ENCODE data around the gene IP6K3. TPM values are rescaled to one million over a fixed set of nuclear protein-coding genes. Genes with fewer than 3 reads are reported as not detected.

The IP6K3 gene
- total and polyA plus RNA-seq, 2 donors, result 0.95 to 2.4 TPM

DNA sequence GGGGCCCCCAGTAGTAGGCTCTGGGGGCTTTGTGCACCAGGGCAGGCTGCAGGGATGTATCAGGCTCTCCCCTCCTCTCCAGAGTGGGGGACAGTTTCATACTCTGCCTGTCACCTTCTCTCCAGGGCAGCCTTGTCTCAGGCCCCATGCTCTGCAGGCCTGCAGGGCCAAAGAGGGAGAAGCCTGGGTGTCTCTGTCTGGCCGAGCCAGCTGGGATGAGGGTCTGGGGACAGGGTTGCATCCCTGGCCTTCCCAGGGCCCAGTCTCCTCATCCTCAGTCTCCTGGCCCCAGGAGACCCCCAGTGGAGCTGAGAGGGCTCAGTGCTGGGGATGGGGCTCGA, 14.8 kb upstream of the IP6K3 start:
- DNase-seq (ENCODE audit: extremely low spot score), result no peak
- no peak overlapping the region for H3K4me3 ChIP-seq (ENCODE audit: low read depth, low read length)
- no peaks in the 10 kb centered on the region for H3K36me3 ChIP-seq (ENCODE audit: insufficient read depth)
- H3K27ac ChIP-seq (ENCODE audit: low read depth), result no peak overlapping the region
- 83% methylated on average over 2 of the region's 2 CpGs for WGBS
- no peaks in the 10 kb centered on the region for H3K4me1 ChIP-seq (ENCODE audit: insufficient read depth)

GRCh38 chr6:33759887-33760629, 13.4 kb upstream of the IP6K3 start:
- Histone ChIP-seq H3K27ac (ENCODE audit: low read depth) (no peak overlapping the region), H3K4me3 (ENCODE audit: low read depth, low read length) (no peak overlapping the region), H3K4me1 (ENCODE audit: insufficient read depth) (no peaks in the 10 kb centered on the region), H3K36me3 (ENCODE audit: insufficient read depth) (no peaks in the 10 kb centered on the region)
- 87% methylated on average over 9 of the region's 9 CpGs for WGBS
- no peak for DNase-seq (ENCODE audit: extremely low spot score)

- no peaks in the 10 kb centered on the region for H3K36me3 ChIP-seq (ENCODE audit: insufficient read depth)
- no peak overlapping the region for H3K4me3 ChIP-seq (ENCODE audit: low read depth, low read length)
- DNase-seq (ENCODE audit: extremely low spot score), result no peak
- 42% methylated on average over 7 of the region's 7 CpGs for WGBS
- H3K27ac ChIP-seq (ENCODE audit: low read depth), result no peak overlapping the region
- no peaks in the 10 kb centered on the region for H3K4me1 ChIP-seq (ENCODE audit: insufficient read depth)
Measured at GRCh38 chr6:33758815-33759216, 12.1 kb upstream of the IP6K3 start.

DNA sequence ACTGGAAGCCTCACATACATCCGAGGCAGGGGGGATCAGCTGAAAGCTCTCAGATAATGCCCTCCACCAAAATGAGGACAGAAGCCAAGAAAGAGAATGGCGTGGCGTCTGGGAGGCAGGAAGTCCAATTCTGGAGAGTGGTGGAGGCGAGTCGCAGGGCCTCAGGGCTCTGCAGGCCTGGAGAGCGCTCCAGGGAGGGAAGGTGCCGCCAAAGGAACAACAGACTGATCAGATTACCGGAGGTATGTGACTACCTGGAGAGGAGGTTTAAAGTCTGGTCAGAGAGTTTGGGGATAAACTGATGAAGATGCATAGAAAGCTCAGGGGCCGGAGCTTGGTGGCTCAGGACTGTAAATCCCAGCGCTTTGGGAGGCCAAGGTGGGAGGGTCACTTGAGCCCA, 11.2 kb upstream of the IP6K3 start:
- Histone ChIP-seq H3K4me3 (ENCODE audit: low read depth, low read length) (no peak overlapping the region), H3K27ac (ENCODE audit: low read depth) (no peak overlapping the region), H3K4me1 (ENCODE audit: insufficient read depth) (no peaks in the 10 kb centered on the region), H3K36me3 (ENCODE audit: insufficient read depth) (no peaks in the 10 kb centered on the region)
- no peak for DNase-seq (ENCODE audit: extremely low spot score)
- WGBS, result 82% methylated on average over 10 of the region's 10 CpGs

GRCh38 chr6:33757113-33757512, 10.4 kb upstream of the IP6K3 start:
- no peak overlapping the region for H3K4me3 ChIP-seq (ENCODE audit: low read depth, low read length)
- 64% methylated on average over 3 of the region's 3 CpGs for WGBS
- no peak for DNase-seq (ENCODE audit: extremely low spot score)
- no peaks in the 10 kb centered on the region for H3K4me1 ChIP-seq (ENCODE audit: insufficient read depth)
- H3K36me3 ChIP-seq (ENCODE audit: insufficient read depth), result no peaks in the 10 kb centered on the region
- H3K27ac ChIP-seq (ENCODE audit: low read depth), result no peak overlapping the region

- Histone ChIP-seq H3K4me3 (ENCODE audit: low read depth, low read length) (no peak overlapping the region), H3K27ac (ENCODE audit: low read depth) (no peak overlapping the region), H3K4me1 (ENCODE audit: insufficient read depth) (no peaks in the 10 kb centered on the region), H3K36me3 (ENCODE audit: insufficient read depth) (no peaks in the 10 kb centered on the region)
- WGBS, result 84% methylated on average over 12 of the region's 12 CpGs
- no peak for DNase-seq (ENCODE audit: extremely low spot score)
Measured at GRCh38 chr6:33756211-33756954, 9.7 kb upstream of the IP6K3 start.

DNA sequence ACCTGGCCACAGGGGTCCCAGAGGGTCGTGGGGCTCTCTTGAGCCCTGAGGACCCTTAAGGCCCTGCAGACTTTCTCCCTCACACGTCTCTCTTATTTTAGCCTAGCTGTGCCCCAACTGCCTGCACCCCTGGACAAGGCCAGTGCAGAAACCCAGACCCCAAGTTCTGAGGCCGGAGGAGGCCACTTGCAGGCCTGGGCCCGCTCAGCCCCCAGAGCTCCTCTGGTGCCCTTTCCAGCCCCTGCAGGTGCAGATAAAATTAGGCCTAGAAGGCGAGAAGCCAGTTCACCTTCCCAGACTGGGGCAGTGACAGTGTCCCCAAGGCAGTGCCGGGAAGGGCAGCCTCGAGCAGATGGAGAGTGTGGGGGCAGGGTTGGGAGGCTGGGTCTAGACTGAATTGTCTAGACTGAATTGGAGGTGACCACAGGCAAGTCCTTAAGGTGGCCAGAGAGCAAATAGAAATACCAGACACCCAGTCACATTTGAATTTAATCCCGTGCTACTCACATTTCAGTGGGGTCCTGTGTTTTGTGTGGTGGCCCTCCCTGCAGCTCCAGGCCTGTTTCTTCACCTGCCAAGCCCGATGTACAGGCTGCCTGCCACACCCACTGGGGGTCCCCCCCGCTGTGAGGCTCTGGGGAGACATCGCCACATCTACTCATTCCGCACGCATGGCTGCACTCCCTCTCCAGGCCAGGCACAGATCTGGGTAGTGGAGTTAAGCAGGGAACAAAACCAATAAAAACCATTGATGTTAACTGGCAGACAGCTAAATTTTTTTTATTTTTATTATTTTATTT, 8.6 kb upstream of the IP6K3 start:
- H3K4me3 ChIP-seq (ENCODE audit: low read depth, low read length), result no peak overlapping the region
- no peaks in the 10 kb centered on the region for H3K4me1 ChIP-seq (ENCODE audit: insufficient read depth)
- WGBS, result 80% methylated on average over 13 of the region's 13 CpGs
- no peak overlapping the region for H3K27ac ChIP-seq (ENCODE audit: low read depth)
- DNase-seq (ENCODE audit: extremely low spot score), result no peak
- no peaks in the 10 kb centered on the region for H3K36me3 ChIP-seq (ENCODE audit: insufficient read depth)

DNA sequence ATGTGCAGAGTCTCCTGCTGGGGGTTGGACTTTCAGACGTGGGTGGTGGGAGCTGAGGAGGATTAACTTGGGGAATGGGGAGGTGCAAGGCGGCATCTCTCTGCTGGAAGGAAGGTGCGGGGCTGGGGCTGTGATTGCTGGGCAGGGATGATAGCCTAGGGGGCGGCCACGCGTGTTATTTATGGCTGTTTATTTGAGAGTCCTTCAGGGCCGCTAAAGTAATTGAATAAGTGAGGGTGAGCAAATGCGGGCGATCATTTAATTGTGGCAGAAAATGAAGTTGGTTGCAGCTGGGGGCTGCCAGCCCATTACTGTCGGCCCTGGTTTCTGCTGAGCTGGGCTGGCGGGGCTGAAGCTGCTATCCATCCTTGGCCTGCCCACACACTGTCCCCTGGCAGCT, 7.5 kb upstream of the IP6K3 start:
- H3K4me3 ChIP-seq (ENCODE audit: low read depth, low read length), result no peak overlapping the region
- no peaks in the 10 kb centered on the region for H3K4me1 ChIP-seq (ENCODE audit: insufficient read depth)
- no peaks in the 10 kb centered on the region for H3K36me3 ChIP-seq (ENCODE audit: insufficient read depth)
- 80% methylated on average over 11 of the region's 11 CpGs for WGBS
- no peak overlapping the region for H3K27ac ChIP-seq (ENCODE audit: low read depth)
- DNase-seq (ENCODE audit: extremely low spot score), result no peak

DNA sequence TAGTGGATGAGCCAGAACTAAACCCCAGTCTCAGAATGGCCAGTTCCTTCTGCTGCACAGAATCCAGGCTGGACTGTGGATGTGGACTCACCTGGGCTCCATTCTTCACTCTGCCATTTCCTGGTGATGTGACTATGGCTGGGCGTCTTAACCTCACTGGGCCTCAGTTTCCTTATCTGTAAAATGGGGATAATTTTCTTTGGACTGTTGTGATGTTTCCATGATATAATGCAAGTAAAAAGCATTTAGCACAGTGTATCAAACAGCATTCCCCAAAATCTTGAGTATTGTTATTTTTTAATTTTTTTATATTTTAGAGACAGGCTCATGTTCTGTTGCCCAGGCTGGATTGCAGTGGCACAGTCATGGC, 5.9 kb upstream of the IP6K3 start:
- no peaks in the 10 kb centered on the region for H3K4me1 ChIP-seq (ENCODE audit: insufficient read depth)
- no peaks in the 10 kb centered on the region for H3K36me3 ChIP-seq (ENCODE audit: insufficient read depth)
- no peak overlapping the region for H3K4me3 ChIP-seq (ENCODE audit: low read depth, low read length)
- no peak overlapping the region for H3K27ac ChIP-seq (ENCODE audit: low read depth)
- 94% methylated on average over 1 of the region's 1 CpG for WGBS
- no peak for DNase-seq (ENCODE audit: extremely low spot score)

DNA sequence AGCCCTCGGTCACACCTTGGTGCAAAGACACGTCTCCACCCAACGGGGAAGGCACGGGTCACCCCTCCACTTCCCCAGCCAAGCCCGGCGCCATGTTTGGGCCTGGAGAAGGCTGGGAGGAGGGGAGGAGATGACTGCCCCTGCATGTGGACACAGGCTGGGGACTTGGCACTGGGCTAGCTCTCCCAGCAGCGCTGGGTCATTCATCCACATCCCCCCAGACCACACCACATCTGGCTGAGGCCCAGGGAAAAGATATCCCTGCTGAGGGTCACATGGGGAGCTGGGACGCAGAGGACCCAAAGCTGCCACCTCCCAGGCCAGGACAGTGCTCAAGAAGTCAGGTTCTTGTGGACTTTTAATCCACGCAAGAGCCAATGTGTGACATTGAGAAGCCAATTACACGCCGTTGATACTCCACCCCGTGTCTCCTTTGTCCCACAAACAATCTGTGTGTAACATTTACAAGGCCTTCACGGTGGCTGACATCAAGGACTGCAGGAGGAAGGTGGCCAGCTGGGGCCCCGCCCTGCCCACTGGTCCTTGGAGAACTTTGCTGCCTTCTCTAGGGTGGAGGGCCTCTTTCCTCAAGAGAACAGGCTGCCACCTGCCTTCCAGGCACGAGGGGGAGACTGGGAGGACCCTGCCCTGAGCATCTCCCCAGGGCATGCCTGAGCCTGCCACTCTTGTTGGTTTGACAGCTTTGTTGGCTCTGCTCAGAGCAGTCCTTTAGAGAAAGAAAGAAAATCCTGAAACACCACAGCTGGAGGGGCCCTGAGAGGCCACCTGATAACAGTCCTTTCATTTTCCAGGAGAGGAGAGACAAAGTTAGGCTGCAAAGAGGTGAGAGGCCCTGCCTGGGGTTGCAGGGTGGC, 5.3 kb upstream of the IP6K3 start:
- no peaks in the 10 kb centered on the region for H3K36me3 ChIP-seq (ENCODE audit: insufficient read depth)
- peak overlapping the region; percentile 23 for H3K27ac ChIP-seq (ENCODE audit: low read depth)
- peak; percentile 68 for DNase-seq (ENCODE audit: extremely low spot score)
- H3K4me1 ChIP-seq (ENCODE audit: insufficient read depth), result no peaks in the 10 kb centered on the region
- H3K4me3 ChIP-seq (ENCODE audit: low read depth, low read length), result no peak overlapping the region
- WGBS, result 71% methylated on average over 15 of the region's 15 CpGs

GRCh38 chr6:33750244-33750991, 3.7 kb upstream of the IP6K3 start:
- H3K4me3 ChIP-seq (ENCODE audit: low read depth, low read length), result no peak overlapping the region
- H3K4me1 ChIP-seq (ENCODE audit: insufficient read depth), result no peaks in the 10 kb centered on the region
- WGBS, result 79% methylated on average over 11 of the region's 11 CpGs
- no peak for DNase-seq (ENCODE audit: extremely low spot score)
- H3K27ac ChIP-seq (ENCODE audit: low read depth), result no peak overlapping the region
- H3K36me3 ChIP-seq (ENCODE audit: insufficient read depth), result no peaks in the 10 kb centered on the region

GRCh38 chr6:33749401-33749800, 2.7 kb upstream of the IP6K3 start:
- WGBS, result 91% methylated on average over 7 of the region's 7 CpGs
- no peaks in the 10 kb centered on the region for H3K36me3 ChIP-seq (ENCODE audit: insufficient read depth)
- H3K4me3 ChIP-seq (ENCODE audit: low read depth, low read length), result no peak overlapping the region
- H3K27ac ChIP-seq (ENCODE audit: low read depth), result no peak overlapping the region
- DNase-seq (ENCODE audit: extremely low spot score), result no peak
- no peaks in the 10 kb centered on the region for H3K4me1 ChIP-seq (ENCODE audit: insufficient read depth)

DNA sequence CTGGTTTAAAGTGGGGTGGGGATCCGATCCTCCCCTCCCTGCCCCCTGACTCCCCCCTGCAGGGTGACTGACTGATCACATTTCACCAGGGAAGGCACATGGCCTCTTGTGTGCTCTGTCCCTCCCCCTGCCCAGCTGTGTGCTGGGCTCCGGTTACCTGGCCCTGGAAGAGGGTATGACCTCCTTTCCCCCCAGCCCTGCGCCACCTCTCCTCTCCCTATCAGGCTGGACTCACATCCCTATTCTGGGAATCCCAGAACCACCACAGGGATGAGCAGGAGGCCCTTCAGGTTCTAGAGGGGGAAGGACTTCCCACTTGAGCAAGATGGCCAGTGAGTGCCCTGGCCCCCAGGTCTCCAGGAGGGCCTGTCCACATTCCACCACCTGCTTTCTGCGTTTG, 2.1 kb upstream of the IP6K3 start:
- Histone ChIP-seq H3K36me3 (ENCODE audit: insufficient read depth) (no peaks in the 10 kb centered on the region), H3K4me3 (ENCODE audit: low read depth, low read length) (no peak overlapping the region), H3K27ac (ENCODE audit: low read depth) (no peak overlapping the region), H3K4me1 (ENCODE audit: insufficient read depth) (no peaks in the 10 kb centered on the region)
- WGBS, result 86% methylated on average over 4 of the region's 4 CpGs
- DNase-seq (ENCODE audit: extremely low spot score), result no peak
